HG02938 (cell line): ENCODE measurements around the gene RNF125.

Experiments
- ATAC-seq: cut with Tn5 transposase; IDR thresholded peaks from one replicate; pipeline ENCODE4 v1.9.1; 2021; ENCODE audit warnings: mild to moderate bottlenecking, moderate library complexity; ENCODE audit not compliant: unreplicated experiment

RNF125 gene

GRCh38 chr18:32021756-32022564 is 3.3 kb downstream of the RNF125 start:
- ATAC-seq, result no peak

- no peak for ATAC-seq
Measured at GRCh38 chr18:32025744-32026143, 7.1 kb downstream of the RNF125 start.

DNA sequence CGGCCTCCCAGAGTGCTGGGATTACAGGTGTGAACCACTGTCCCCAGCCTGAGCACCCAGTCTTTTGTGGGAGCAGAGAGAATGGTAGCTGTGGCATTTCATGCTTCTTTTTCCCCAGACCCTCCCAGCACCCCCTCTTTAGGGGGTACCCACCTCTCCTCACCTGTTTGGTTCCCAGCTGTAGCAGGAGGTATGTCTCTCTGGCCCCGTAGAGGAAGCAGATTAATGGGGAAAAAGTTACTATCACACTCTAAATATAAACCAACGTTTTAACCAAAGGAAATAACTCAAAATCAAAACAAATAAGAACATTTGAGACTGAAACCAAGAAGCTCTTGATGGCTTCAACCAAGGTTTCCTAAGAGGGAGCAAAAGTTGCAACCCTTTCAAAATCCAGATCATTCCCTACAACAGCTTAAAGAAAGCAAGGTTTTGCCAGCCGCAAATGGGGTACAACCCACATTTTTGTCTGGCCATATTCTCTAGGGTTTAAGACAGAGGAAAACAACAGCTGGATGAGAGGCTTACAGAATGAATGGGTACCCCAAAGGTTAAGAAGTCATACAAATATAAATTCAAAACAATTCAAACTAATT is 8.0 kb downstream of the RNF125 start:
- no peak for ATAC-seq

DNA sequence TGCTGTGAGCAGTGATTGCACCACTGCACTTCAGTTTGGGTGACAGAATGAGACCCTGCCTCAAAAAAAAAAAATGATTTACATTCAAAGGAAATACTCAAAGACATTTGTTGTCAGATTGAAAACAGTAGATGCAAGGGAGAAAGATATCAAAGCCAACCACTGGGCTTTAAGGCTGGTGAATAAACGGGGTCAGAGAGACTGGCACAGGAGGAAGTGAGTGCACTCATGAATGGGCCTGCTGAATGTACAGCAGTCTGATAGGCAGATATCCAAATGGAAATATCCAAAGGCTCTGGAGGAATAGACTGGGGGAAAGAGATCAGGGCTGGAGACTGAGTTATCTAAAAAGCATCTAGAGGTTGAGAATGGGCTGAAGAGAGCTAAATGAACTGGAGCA is 10.9 kb downstream of the RNF125 start:
- ATAC-seq, result no peak

- ATAC-seq, result no peak
Measured at GRCh38 chr18:32032609-32033008, 14.0 kb downstream of the RNF125 start.

DNA sequence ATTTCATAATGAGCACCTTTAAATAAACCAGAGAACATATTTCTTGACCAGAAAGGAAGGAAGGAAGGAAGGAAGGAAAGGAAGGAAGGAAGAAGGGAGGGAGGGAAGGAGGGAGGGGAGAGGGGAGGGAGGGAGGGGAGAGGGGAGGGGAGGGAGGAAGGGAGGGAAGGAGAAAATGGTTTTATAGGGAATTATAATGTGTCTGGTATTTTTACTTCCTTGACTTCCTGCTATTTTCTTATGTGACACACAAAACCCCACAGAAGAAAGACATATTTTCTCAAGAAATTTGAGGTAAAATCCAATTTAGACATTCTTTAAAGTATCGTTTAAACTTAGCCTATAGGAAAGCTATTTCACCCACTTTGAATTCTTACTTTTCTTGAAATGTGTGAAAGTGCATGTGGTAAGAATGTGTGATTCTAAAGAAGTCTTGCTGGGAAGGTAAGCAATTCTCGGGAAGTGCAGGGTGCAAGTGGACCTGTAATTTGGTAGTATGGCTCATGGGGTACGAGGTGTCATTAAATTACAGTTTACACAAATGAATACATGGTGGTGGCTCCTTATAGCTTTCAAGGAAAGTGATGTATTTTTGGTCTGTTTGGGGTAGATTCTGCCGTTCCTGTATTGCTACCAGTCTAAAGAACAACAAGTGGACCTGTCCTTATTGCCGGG is 18.0 kb downstream of the RNF125 start:
- no peak for ATAC-seq

DNA sequence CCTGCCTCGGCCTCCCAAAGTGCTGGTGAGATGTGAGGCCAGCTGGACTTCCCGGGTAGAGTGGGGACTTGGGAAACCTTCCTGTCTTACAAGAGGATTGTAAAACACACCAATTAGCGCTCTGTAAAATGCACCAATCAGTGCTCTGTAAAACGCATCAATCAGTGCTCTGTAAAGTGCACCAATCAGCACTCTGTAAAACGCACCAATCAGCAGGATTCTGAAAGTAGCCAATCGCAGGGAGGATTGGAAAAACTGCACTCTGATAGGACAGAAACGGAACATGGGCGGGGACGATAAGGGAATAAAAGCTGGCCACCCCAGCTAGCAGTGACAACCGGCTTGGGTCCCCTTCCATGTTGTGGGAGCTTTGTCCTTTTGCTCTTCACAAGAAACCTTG is 19.0 kb downstream of the RNF125 start:
- no peak for ATAC-seq

- peak; percentile 68 for ATAC-seq
Measured at GRCh38 chr18:32040936-32041335, 22.3 kb downstream of the RNF125 start.

DNA sequence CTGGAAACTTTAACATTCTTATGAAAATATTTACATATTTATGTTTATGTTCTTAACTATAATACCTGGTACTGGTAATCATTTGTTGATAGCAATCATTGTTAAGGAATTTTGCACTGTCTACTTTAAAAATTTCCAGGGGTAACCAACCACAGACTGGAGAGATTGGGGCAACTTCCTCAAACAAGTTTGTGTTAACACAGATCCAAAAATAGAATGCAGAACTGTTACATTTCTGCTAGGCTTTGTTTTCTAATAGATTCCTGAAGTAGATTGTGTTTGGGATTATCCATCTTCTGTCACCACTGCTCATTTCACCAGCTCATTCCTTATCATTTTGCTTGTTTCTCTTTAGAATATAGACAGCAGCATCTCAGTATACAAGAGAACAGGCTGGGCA is 23.7 kb downstream of the RNF125 start:
- ATAC-seq, result no peak

GRCh38 chr18:32048507-32049091 is 30.0 kb downstream of the RNF125 start:
- ATAC-seq, result peak; percentile 77

- no peak for ATAC-seq
Measured at GRCh38 chr18:32049393-32050171, 31.0 kb downstream of the RNF125 start.

GRCh38 chr18:32056613-32057358 is 38.2 kb downstream of the RNF125 start:
- no peak for ATAC-seq

DNA sequence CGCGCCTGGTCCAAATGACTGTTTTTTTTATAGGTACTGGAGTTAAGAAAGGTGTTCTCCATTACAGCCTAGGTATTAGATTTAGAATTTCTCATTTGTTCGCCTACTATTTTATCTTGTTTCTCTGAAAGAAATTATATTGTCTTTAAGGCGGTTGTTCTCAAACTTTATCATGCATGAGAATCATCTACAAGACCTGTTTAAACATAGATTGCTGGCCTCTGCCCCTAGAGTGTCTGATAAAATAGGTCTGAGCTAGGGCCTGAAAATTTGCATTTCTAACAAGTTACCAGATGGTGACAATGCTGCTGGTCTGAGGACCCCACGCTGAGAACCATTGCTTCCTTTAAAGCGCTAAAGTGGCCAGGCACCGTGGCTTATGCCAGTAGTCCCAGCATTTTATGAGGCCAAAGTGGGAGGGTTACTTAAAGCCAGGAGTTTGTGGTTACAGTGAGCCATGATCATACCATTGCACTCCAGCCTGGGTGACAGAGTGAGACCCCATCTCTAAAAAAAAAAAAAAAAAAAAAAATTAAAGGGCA is 39.1 kb downstream of the RNF125 start:
- ATAC-seq, result no peak

DNA sequence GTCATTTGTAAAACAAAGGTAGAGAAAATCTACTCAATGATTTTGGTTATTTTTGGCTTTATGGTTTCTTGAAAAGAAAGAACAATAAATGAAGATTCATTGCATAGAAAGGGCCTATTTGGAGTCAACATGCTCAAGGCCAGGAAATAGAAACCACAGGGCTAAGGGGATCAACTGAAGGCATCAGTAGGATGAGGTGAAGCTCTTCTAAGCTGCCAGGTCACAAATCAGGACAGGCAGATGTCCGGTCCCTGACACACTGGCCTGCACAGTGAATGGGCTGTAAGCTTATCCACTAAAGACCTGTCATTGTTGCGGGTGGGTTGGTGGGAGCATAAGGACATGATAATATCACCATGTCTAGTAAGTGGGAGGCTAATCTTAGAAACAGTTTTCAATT is 41.4 kb downstream of the RNF125 start:
- ATAC-seq, result no peak

GRCh38 chr18:32067375-32068167 is 48.9 kb downstream of the RNF125 start:
- ATAC-seq, result no peak

DNA sequence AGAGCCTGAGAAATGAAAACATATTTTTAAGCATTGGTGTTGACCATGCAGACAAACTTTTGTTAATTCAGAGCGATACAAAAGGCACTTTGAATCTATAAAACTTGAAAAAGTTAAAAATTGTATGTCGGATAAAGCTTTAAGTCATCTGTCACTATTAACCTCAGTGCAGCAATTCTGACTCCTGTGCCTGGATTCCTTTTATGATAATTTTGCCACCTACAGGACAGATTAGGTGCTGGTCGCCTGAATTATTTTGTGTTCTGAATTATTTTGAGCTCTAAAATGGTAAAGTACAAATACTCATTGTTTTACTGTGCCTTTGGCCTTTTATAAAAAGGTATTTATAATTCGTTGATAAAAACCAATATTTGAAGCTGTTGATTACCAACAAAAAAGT is 53.7 kb downstream of the RNF125 start:
- peak; percentile 77 for ATAC-seq

- ATAC-seq, result no peak
Measured at GRCh38 chr18:32074206-32074605, 55.6 kb downstream of the RNF125 start.

GRCh38 chr18:32078845-32079244 is 60.2 kb downstream of the RNF125 start:
- ATAC-seq, result no peak

DNA sequence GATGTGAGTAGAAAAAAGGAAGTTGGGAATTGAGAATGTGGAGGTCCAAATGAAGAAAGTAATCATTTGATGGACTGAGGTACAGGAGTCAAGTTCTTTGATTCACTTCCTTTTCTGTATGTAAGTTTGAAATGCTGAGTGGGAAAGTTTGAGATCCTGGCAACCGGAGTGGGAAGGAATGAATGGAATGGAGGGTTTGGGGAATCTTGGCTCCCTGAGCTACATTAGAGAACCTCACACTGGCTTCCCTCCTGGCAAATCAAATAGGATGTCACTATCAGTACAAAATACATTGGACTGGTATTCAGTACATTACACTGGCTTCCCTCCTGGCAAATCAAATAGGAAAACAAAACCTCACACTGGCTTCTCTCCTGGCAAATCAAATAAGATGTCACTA is 63.3 kb downstream of the RNF125 start:
- ATAC-seq, result no peak
